HG03469 (cell line): ENCODE results near the gene KCNQ5.
A peak's percentile ranks its signal among the peaks of the same experiment; 100 is the strongest.

Experiments
- ATAC-seq: cut with Tn5 transposase; IDR thresholded peaks from one replicate; pipeline ENCODE4 v1.9.1; 2021; ENCODE audit warnings: mild to moderate bottlenecking, moderate library complexity, moderate number of reproducible peaks; ENCODE audit not compliant: unreplicated experiment

The KCNQ5 gene

DNA sequence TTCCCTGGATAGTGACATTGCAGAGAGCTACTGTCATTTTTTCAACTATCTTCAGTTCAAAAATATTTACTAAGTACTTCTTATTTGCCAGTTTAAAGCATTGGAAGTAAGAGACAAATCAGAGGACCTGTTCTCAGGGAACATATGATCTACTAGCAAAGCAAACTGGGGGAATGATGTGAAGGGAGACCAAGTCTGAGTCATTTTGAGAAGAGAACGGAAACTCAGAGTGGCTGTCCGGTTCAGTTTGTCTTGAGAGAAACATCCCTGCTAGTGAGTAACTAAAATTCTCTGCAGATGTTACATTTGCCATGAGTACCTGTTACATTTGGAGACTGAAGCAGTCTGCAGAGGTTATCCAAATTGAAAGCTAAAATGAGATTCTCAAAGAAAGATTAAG is 118.3 kb downstream of the KCNQ5 start:
- ATAC-seq, result peak; percentile 76

DNA sequence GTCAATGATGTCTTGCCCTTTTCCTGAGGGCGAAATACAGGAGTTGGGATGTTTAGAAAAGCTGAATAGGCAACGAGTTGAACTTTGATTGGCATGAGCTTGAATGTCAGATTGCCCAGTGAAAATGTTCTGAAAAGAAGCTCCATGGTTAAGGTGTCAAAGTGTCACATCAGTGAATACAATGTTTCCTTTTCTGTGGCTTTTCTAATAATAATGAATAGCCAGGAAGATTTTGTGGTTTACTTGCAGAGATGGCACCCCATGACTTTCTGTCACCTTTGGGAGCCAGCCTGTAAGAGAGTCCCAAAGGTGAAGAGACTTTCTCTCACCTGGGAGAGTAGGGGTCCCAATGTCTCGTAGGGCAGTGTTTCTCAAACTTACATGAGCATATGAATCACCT is 119.2 kb downstream of the KCNQ5 start:
- ATAC-seq, result no peak

DNA sequence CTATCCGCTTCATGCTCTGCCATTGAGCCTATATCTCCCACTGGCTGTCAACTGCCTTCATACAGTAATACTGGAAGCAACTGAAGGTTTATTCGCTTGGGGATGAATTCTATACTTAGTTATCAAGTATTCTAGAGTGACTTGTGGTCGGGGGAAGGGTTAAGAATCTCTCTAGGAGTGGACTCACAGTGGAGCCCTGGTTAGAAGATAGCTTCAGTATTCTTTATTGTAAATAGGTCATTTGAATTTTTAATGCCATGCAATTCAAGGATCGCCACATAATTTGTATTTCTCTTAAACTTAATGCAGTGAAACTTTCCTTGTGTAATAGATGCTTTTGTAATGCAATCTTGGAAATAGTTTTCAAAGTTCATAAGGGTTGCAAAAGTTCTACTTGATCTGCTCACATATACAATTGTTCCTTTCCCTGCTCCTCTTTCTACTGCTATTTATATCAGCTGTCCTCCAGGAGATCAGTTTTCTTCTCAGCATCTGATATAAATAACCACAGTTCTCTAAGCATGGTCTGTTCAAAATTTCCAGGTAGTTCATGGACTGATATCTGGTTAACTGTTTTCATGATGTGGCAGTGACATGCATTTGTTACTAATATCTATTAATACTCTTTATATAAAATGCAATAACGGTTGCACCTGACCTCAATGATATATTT is 120.3 kb downstream of the KCNQ5 start:
- no peak for ATAC-seq

DNA sequence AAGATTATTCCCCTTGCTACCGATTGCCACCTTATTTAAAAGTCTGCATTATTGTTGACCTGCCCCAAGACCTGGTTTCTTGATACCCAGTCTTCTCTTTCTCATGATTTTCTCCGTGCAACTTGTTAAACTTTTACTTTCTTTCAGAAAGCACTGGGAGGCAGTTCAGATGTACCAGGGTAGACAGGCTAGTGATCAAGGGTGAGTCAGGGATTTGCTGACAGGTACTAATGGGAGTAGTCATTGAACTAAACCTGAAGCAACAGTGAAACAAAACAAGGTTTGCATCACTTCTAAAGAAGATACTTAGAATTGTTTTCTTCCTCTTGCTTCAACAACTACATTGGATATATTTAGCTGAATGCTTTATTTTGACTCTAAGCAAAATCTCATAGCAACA is 124.4 kb downstream of the KCNQ5 start:
- ATAC-seq, result no peak

DNA sequence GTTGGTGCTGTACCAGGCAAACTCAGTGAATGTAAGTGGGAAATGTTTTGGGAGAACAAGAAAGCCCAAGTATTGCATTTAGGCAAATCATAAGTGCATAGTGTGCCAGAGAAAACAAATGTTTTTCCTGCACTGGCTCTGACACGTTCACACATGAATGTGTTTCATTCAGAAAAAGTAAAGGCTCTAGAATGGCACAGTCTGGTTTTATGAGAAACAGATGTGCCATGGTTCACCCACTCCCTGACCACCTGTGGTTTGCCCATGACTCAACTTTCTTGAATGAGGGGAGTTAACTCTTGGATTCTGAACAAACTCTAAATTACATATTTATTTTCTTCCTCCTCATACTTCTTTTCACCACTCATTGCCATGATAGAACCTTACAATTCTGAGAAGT is 126.9 kb downstream of the KCNQ5 start:
- peak; percentile 69 for ATAC-seq

DNA sequence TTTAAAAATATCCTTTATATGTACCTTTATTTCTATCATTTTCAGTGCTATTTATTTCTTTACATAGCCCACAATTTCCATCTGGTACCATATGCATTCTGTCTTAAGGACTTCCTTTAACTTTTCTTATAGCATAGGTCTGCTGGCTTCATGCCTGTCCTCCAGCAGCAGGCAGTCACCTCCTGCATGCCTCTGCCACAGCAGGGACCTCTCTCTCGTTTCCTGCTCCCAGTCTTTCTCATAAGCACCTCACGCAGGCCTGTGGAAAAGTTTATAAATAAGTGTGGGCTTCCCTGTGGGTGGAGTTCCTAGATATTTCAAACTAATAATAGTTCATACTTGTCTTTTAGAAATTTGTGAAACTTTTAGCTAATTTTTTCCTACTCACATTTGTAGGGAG is 133.9 kb downstream of the KCNQ5 start:
- no peak for ATAC-seq

DNA sequence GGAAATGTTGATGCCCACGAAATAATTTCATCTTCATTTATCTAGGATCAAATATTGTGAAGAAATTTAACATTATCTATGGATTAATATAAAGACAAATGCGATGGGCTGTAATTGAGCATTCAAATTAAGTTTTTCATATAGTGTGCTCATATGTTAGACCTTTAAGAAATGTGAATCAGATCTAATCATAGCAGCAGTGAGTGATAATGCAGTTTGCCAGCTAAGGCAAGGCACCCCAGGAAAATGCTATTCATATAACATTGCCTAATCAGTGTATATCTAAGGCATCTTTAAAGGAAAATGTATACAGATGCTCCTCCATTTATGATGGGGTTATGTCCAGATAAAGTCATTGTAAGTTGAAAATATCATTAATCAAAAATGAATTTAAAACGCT is 135.2 kb downstream of the KCNQ5 start:
- ATAC-seq, result no peak

DNA sequence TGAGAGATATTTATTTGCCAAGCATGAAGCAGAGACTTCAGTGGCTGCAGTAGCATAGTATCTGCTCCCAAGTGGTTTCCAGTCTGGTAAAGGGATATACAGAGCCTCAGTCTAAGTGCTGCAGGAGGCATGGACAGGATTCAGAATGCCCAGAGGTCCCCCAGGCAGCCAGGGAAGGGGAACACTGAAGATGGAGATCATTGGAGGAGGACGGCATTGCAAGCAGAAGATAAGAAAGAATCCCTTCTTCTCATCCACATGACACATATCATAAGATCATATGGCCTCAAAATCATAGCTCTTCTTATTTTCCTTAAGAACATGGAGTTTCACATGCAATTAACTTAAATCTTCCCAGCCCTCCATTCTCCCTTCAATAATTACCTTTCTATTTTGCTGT is 136.1 kb downstream of the KCNQ5 start:
- no peak for ATAC-seq

- no peak for ATAC-seq
Observed at GRCh38 chr6:72758901-72759300, 137.0 kb downstream of the KCNQ5 start.

DNA sequence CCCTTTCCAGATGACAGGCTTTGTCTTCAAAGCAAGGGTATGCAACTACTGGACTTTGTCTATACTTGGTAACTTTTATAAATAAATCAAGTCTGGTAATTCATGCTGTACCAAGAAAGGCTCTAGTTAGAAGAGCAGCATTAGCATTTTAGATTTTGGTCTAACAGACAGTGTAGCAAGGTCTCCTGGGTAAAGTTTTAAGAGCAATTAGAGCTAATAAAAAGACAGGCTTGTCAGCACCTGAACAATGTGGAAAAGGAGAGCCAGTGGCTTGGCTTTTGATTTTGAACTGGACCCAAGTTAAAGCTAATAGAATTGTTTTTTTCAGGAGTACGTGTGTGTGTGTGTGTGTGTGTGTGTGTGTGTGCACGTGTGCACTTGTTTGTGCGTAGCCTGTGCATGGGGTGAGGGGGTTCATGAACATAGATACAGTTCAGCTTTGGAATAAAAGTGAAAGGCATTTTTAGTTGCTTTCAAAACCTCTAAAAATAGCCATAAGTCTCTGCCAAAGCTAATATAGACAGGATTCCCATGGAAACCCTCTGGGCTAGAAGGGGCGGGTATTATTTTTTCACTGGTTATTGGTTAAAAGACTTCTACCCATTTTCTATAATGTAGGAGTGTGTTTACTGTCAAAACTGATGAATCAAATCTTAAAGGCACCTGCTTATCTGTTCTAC is 138.4 kb downstream of the KCNQ5 start:
- ATAC-seq, result no peak

DNA sequence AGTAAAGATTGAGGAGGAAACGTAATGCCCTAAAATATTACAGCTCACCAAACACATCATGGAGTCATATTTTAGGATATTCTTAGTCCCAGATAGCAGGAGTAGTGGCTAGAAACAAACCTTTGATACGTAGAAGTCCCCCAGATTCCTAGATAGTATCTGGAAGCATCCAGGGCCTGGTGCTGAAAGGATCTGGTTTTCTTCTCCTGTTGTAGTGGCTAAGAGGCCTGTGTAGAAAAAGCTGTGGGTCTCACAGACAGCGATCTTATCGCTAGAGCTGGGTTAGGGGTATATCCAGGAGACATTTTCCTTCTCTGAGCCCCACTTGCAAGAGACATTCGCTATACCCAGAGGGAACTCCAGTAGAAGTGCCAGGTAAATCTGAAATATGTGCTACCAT is 139.9 kb downstream of the KCNQ5 start:
- no peak for ATAC-seq

- no peak for ATAC-seq
Observed at GRCh38 chr6:72769459-72770125, 147.7 kb downstream of the KCNQ5 start.

GRCh38 chr6:72770959-72771358 is 149.1 kb downstream of the KCNQ5 start:
- no peak for ATAC-seq

- ATAC-seq, result no peak
Observed at GRCh38 chr6:72776456-72776855, 154.6 kb downstream of the KCNQ5 start.

GRCh38 chr6:72781624-72782023 is 159.8 kb downstream of the KCNQ5 start:
- ATAC-seq, result no peak

GRCh38 chr6:72783035-72783434 is 161.2 kb downstream of the KCNQ5 start:
- no peak for ATAC-seq

- no peak for ATAC-seq
Observed at GRCh38 chr6:72783666-72784065, 161.8 kb downstream of the KCNQ5 start.

DNA sequence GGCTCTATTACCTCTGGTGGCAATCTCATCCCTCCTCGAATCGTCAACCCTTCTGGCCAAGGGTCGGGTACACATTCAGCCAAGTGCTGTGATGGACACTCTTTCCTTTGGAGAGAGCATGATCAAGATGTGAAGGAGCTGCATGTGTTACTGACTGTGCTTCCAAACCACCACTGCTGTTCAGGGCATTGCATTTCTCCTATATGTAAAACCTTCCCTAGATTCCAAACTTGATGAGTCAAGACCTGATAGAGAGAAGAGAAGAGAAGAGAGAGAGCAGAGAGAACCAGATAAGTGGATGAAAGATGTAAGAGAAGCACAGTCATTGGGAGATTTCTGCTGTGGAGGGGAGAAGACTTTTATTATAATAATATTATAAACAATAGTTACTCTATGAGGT is 162.2 kb downstream of the KCNQ5 start:
- no peak for ATAC-seq

- no peak for ATAC-seq
Observed at GRCh38 chr6:72784581-72784980, 162.7 kb downstream of the KCNQ5 start.

DNA sequence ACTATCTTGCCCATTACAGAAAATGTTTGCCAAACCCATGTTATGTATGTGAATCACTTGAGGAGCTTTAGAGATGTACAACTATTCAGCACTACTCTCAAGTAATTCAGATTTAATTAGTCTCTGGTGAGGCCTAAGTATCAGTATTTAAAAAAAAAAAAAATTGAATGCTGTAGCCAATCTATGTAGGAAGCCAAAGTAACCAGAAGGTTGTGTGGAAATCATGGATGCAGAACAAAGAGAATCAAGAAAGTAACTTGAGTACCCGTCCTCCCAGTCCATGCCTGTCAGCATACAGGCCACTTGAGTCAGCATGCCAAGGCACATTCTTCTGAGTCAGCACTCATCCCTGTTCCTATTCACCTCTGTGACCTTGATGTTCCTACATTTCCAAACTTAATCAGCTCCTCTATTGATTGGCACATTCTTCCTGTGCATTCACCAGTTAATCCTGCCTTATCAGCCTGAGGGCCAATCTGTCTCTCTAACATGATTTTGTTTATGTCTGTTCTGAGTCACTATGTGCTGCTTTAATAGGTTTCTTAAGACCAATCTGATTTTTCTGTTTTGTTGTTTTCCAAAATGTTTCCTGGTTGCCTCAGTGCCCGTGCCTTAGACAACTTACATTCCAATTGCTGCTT is 165.6 kb downstream of the KCNQ5 start:
- no peak for ATAC-seq

DNA sequence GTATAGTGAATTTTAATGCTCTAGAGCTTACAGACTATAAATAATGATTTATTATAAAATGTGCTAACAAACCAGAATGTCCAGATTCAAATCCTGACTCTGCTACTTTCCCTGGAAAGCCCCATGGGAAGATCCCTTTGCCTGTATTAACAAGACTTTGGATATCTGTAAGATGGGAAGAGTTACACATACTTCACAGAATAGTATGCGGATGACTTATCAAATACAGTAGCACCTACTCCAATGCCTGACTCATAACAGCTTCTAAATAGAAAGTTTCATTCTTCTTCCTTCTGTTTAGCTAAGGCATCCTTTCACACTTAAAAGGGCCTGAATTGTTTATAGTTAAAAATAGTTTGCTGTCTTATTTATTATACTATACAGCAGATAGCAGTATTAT is 166.3 kb downstream of the KCNQ5 start:
- no peak for ATAC-seq

GRCh38 chr6:72789145-72789544 is 167.3 kb downstream of the KCNQ5 start:
- ATAC-seq, result no peak
